ENCODE results near the gene ALG1. TPM values are rescaled to one million over a fixed set of nuclear protein-coding genes. Genes with fewer than 3 reads are reported as not detected.

ALG1 gene
- total and polyA plus RNA-seq, 10 of the 15 experiments (the other 5 are each of a cell fraction or from before 2014, with no cell fraction given): 1.5 to 43.2 (median 23.8) TPM

DNA sequence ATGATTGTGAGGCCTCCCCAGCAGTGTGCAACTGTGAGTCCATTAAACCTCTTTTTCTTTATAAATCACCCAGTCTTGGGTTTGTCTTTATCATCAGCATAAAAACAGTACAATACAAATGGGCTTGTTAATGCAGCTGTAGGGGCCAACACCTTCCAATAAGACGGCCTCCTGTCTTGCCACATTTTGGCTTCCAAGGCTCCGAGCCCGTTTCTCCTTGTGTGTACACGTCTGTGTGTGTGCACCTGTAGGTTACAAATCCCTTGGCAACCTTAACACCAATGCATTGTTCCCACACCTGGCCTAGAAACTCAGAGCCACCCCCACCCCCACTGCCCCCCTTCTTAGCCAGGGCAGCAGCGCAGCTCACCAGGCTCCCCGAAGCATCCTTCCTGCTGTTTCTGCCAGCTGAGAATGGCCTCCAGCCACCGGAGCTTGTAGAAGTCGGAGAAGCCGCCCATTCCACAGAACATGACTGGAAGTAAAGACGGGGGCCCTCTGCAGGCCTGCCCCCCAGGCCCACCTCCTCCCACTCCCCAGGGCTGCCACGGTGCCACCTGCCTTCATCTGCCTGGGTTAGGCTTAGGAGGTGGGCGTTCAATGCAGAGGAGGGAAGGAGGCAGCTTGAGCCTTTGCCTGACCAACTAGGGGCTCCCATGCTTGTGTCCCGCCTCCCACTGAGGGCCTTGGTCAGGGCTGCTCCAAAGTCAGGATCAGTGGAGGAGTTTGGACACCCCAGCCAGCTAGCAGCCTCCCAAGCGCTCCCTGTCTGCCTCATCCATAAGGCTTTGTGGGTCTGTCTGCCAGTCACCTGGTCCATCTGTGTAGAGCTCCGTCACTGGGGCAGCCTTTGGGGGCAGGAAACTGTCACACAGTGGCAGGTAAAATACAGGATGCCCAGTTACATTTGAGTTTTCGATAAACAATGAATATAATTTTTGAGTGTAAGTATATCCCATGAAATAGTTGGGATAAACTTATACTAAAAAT lies 16.5 kb upstream of the ALG1 start:
- CTCF ChIA-PET: interaction anchor here (1.1 to 2.8 kb wide), 3 partner anchors 29 to 37 kb away, joined by 4 to 15 read pairs (median 13); no protein-coding TSS in a partner anchor
- TF ChIP-seq SMAD5 (IDR thresholded peaks at IDR 0.05; ENCODE audit: low read depth) (no peak), CHD1 (IDR thresholded peaks at IDR 0.05; ENCODE audit: low read depth, low read length) (no peak), ZNF384 (IDR thresholded peaks at IDR 0.05; ENCODE audit: borderline replicate concordance, low read depth, low read length) (no peak), SMAD1 (IDR thresholded peaks at IDR 0.05; ENCODE audit: low read depth, partially characterized antibody) (no peak), ATF7 (IDR thresholded peaks at IDR 0.05; ENCODE audit: low read depth) (no peak), ZBED1 (IDR thresholded peaks at IDR 0.05; ENCODE audit: borderline replicate concordance) (no peak), DPF2 (IDR thresholded peaks at IDR 0.05) (no peak), YY1 (IDR thresholded peaks at IDR 0.05; ENCODE audit: low read depth, low read length) (no peak), RBBP5 (conservative IDR thresholded peaks at IDR 0.05) (no peak), EZH2 (IDR thresholded peaks at IDR 0.05; ENCODE audit: borderline replicate concordance, control insufficient read depth, low read depth, low read length) (no peak), SPI1 (IDR thresholded peaks at IDR 0.05; ENCODE audit: borderline replicate concordance, insufficient read depth, low read depth, low read length) (no peak), TCF7 (IDR thresholded peaks at IDR 0.05; ENCODE audit: borderline replicate concordance) (no peak)
- TF ChIP-seq, protein P1, sequence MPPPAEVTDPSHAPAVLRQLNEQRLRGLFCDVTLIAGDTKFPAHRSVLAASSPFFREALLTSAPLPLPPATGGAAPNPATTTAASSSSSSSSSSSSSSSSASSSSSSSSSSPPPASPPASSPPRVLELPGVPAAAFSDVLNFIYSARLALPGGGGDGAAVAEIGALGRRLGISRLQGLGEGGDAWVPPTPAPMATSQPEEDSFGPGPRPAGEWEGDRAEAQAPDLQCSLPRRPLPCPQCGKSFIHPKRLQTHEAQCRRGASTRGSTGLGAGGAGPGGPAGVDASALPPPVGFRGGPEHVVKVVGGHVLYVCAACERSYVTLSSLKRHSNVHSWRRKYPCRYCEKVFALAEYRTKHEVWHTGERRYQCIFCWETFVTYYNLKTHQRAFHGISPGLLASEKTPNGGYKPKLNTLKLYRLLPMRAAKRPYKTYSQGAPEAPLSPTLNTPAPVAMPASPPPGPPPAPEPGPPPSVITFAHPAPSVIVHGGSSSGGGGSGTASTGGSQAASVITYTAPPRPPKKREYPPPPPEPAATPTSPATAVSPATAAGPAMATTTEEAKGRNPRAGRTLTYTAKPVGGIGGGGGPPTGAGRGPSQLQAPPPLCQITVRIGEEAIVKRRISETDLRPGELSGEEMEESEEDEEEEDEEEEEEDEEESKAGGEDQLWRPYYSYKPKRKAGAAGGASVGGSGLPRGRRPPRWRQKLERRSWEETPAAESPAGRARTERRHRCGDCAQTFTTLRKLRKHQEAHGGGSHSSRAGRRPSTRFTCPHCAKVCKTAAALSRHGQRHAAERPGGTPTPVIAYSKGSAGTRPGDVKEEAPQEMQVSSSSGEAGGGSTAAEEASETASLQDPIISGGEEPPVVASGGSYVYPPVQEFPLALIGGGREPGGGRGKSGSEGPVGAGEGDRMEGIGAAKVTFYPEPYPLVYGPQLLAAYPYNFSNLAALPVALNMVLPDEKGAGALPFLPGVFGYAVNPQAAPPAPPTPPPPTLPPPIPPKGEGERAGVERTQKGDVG (CRISPR knock-in tag; IDR thresholded peaks at IDR 0.05): no peak
- TF ChIP-seq, protein P2, sequence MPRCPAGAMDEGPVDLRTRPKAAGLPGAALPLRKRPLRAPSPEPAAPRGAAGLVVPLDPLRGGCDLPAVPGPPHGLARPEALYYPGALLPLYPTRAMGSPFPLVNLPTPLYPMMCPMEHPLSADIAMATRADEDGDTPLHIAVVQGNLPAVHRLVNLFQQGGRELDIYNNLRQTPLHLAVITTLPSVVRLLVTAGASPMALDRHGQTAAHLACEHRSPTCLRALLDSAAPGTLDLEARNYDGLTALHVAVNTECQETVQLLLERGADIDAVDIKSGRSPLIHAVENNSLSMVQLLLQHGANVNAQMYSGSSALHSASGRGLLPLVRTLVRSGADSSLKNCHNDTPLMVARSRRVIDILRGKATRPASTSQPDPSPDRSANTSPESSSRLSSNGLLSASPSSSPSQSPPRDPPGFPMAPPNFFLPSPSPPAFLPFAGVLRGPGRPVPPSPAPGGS (IDR thresholded peaks at IDR 0.05; ENCODE audit: borderline replicate concordance, insufficient read depth, low read depth, low read length, poor library complexity, severe bottlenecking): no peak
- TF ChIP-seq, protein P3, sequence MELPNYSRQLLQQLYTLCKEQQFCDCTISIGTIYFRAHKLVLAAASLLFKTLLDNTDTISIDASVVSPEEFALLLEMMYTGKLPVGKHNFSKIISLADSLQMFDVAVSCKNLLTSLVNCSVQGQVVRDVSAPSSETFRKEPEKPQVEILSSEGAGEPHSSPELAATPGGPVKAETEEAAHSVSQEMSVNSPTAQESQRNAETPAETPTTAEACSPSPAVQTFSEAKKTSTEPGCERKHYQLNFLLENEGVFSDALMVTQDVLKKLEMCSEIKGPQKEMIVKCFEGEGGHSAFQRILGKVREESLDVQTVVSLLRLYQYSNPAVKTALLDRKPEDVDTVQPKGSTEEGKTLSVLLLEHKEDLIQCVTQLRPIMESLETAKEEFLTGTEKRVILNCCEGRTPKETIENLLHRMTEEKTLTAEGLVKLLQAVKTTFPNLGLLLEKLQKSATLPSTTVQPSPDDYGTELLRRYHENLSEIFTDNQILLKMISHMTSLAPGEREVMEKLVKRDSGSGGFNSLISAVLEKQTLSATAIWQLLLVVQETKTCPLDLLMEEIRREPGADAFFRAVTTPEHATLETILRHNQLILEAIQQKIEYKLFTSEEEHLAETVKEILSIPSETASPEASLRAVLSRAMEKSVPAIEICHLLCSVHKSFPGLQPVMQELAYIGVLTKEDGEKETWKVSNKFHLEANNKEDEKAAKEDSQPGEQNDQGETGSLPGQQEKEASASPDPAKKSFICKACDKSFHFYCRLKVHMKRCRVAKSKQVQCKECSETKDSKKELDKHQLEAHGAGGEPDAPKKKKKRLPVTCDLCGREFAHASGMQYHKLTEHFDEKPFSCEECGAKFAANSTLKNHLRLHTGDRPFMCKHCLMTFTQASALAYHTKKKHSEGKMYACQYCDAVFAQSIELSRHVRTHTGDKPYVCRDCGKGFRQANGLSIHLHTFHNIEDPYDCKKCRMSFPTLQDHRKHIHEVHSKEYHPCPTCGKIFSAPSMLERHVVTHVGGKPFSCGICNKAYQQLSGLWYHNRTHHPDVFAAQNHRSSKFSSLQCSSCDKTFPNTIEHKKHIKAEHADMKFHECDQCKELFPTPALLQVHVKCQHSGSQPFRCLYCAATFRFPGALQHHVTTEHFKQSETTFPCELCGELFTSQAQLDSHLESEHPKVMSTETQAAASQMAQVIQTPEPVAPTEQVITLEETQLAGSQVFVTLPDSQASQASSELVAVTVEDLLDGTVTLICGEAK (IDR thresholded peaks at IDR 0.05; ENCODE audit: borderline replicate concordance): no peak

More for the DNA sequence above, 16.5 kb upstream of the ALG1 start:
- ChIA-PET SMC1A (ENCODE audit: uncharacterized antibody, unreplicated experiment) (no interaction called here), POLR2A (interaction anchor here (0.7 kb wide), 1 partner anchor 10 kb away, joined by 3 read pairs; no protein-coding TSS in a partner anchor), RAD21 (ENCODE audit: unreplicated experiment) (no interaction called here)
- H3K79me2 ChIP-seq (ENCODE audit: control insufficient read depth, insufficient read depth, low read length): no peaks in the 10 kb centered on the region
- no peak overlapping the region for H3K4me3 ChIP-seq
- H2AFZ ChIP-seq (ENCODE audit: control insufficient read depth, low read depth, low read length): no peak overlapping the region
- H3K4me2 ChIP-seq (ENCODE audit: control insufficient read depth, insufficient read depth): no peak overlapping the region
- DNase-seq (ENCODE audit: low read depth, low spot score) (no peak), ATAC-seq (no peak), FAIRE-seq (no peak)
- no TSS peak for BruUV-seq (replicated peaks)
- no peaks in the 10 kb centered on the region for H4K20me1 ChIP-seq (ENCODE audit: control insufficient read depth, insufficient read depth)
- no peak overlapping the region for H3K27ac ChIP-seq (ENCODE audit: control insufficient read depth, insufficient read depth)
- no peaks in the 10 kb centered on the region for H3K9me3 ChIP-seq (replicated peaks; ENCODE audit: control insufficient read depth, insufficient read depth, low read length)
- intact Hi-C loops (cut with micrococcal nuclease; ENCODE audit: unreplicated experiment): no loop called here
- 56% methylated on average over 16 of the region's 16 CpGs for WGBS (ENCODE audit: insufficient coverage, insufficient replicate concordance, low lambda C conversion rate, missing lambda C conversion rate)
- no peaks in the 10 kb centered on the region for H3K36me3 ChIP-seq (ENCODE audit: control insufficient read depth in 2 of 2, insufficient read depth in 2 of 2, low read length in 1 of 2)
- no peak overlapping the region for H3K9ac ChIP-seq (ENCODE audit: control insufficient read depth, insufficient read depth, low read length)
- H3K27me3 ChIP-seq (replicated peaks in 1 of 2; ENCODE audit: control insufficient read depth in 2 of 2, insufficient read depth in 2 of 2, low read length in 1 of 2): no peaks in the 10 kb centered on the region
- in situ Hi-C loops (cut with MboI): no loop called here
- no peaks in the 10 kb centered on the region for H3K4me1 ChIP-seq (ENCODE audit: control insufficient read depth, insufficient read depth, low read length)

Data from GM12878 (cell line).